NT2/D1 (cell line): ENCODE data around the gene SLIT3.

Experiments used
- YY1 ChIP-seq: IDR thresholded peaks from 2 replicates; pipeline ENCODE4 v1.6.1; 2011; ENCODE audit not compliant: insufficient read length, insufficient read depth
- ZNF274 ChIP-seq: IDR thresholded peaks from 2 replicates; pipeline ENCODE4 v1.6.1; 2011; ENCODE audit warnings: mild to moderate bottlenecking, low read depth, low read length

- no peak for TF ChIP-seq YY1
- no peak for TF ChIP-seq ZNF274
Measured at GRCh38 chr5:168683247-168683926, 617.6 kb downstream of the SLIT3 start.
